ENCODE data around the gene HTRA2.
A peak's percentile ranks its signal among the peaks of the same experiment; 100 is the strongest.

Gene HTRA2

DNA sequence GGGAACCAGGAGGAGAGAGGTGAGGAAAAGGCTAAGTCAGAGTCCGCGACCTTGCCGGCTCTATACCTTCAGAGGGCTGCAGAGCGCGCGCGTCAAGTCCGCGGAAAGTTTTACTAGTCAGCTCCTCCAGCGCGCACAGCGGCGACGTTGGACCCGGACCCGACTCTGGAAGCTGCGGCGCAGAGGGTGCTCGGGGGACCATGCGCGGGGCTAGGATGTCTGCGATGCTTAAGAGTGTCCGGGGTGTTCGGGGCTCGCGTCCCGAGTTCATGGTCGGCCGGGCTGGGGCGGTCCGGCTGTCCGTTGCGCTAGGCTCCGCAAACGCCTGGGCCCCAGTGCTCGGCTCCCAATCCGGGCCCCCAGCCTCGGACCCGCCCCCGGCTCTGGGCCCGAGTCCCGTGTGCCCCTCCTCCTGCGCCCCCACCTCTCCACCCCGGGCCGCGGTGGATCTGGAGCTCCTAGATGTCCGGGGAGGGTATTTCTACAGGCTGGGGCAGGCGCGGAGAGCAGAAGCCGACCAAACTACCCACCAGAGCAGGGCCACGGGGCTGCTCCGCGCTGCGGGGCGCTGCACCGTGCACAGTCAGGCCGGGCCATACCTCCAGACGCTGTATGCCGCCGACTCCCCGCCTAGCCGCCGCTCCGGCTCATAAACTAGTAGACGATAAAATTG is 30.3 kb upstream of the HTRA2 start, which contains the start of gene LBX2:
TSS of gene LBX2 (minus strand) at position 337 of the 673 bp plus-strand sequence. CDS start at position 271, 66 bp downstream.
- POLR2A ChIA-PET = interaction anchor here (0.6 to 1.0 kb wide), 2 partner anchors 16 to 79 kb away, joined by 3 to 5 read pairs; partner anchors contain the start of genes CCDC142 and TTC31
- TF ChIP-seq CTCF (IDR thresholded peaks at IDR 0.05; ENCODE audit: insufficient read depth, low read length, missing control alignments) = no peak
- peak within 1 kb of the TSS; percentile 43 for H3K4me3 ChIP-seq (ENCODE audit: low read depth, low read length)
- CTCF ChIA-PET = interaction anchor here (1.2 to 13.6 kb wide), 4 partner anchors 9 to 87 kb away, joined by 3 to 202 read pairs (median 16); partner anchors contain the start of genes CCDC142 and TTC31
- DNase-seq (ENCODE audit: low read depth, low spot score) = no peak

- no peak for DNase-seq (ENCODE audit: low read depth, low spot score)
- ChIA-PET CTCF (interaction anchor here (1.2 to 13.6 kb wide), 3 partner anchors 10 to 87 kb away, joined by 3 to 202 read pairs (median 29); partner anchors contain the start of genes CCDC142 and TTC31), POLR2A (interaction anchor here (1.1 to 1.3 kb wide), 2 partner anchors 17 to 28 kb away, joined by 3 to 5 read pairs; partner anchors contain the start of genes CCDC142, MRPL53 and TTC31)
- TF ChIP-seq CTCF (IDR thresholded peaks at IDR 0.05; ENCODE audit: insufficient read depth, low read length, missing control alignments) = no peak
- no peak overlapping the region; the same call in 1 of the 2 replicates for H3K4me3 ChIP-seq (ENCODE audit: low read depth, low read length)
Measured at GRCh38 chr2:74499940-74500577, 29.7 kb upstream of the HTRA2 start.

DNA sequence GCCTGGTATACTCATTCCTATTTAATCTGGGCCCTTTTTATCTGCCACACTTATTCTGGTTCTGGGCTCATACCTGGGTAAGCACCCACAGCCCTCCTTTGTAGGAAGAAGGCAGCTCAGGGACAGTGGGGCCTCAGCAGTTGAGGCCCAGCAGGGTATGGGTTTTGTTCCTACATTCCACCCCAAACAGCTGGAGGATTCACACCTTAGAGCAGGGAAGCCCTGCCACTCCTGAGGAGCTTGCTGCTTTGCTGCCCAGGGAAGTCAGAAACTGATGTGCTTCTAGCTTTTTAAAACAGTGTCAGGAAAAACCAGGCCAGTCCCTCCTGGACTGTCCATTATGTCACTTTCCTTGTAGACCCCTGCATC is 29.2 kb upstream of the HTRA2 start:
- DNase-seq (ENCODE audit: low read depth, low spot score) = no peak
- TF ChIP-seq CTCF (IDR thresholded peaks at IDR 0.05; ENCODE audit: insufficient read depth, low read length, missing control alignments) = no peak
- no peak overlapping the region for H3K4me3 ChIP-seq (ENCODE audit: low read depth, low read length)
- CTCF ChIA-PET = interaction anchor here (1.2 to 13.6 kb wide), 3 partner anchors 10 to 86 kb away, joined by 3 to 202 read pairs (median 29); partner anchors contain the start of genes CCDC142 and TTC31
- POLR2A ChIA-PET = interaction anchor here (1.1 to 1.3 kb wide), 2 partner anchors 18 to 28 kb away, joined by 3 to 5 read pairs; partner anchors contain the start of genes CCDC142, MRPL53 and TTC31

GRCh38 chr2:74501335-74502071 is 28.2 kb upstream of the HTRA2 start:
- ChIA-PET CTCF (interaction anchor here (0.7 to 13.6 kb wide), 4 partner anchors 8 to 85 kb away, joined by 3 to 202 read pairs (median 16); partner anchors contain the start of genes CCDC142 and TTC31), POLR2A (no interaction called here)
- no peak for DNase-seq (ENCODE audit: low read depth, low spot score)
- H3K4me3 ChIP-seq (ENCODE audit: low read depth, low read length) = peak overlapping the region; percentile 29; the same call in 1 of the 2 replicates
- no peak for TF ChIP-seq CTCF (IDR thresholded peaks at IDR 0.05; ENCODE audit: insufficient read depth, low read length, missing control alignments)

- no peak for DNase-seq (ENCODE audit: low read depth, low spot score)
- POLR2A ChIA-PET = no interaction called here
- CTCF ChIA-PET = interaction anchor here (1.2 to 13.6 kb wide), 4 partner anchors 9 to 85 kb away, joined by 3 to 202 read pairs (median 22); partner anchors contain the start of genes CCDC142 and TTC31
- H3K4me3 ChIP-seq (ENCODE audit: low read depth, low read length) = peak overlapping the region; percentile 64
- no peak for TF ChIP-seq CTCF (IDR thresholded peaks at IDR 0.05; ENCODE audit: insufficient read depth, low read length, missing control alignments)
Measured at GRCh38 chr2:74502147-74502719, 27.5 kb upstream of the HTRA2 start.

Data from AG04449 (cell line).